ENCODE results near the gene PLEKHA8.

GRCh38 chr7:29987083-29987482 lies 41.1 kb upstream of the PLEKHA8 start:
- TF ChIP-seq, protein P1, sequence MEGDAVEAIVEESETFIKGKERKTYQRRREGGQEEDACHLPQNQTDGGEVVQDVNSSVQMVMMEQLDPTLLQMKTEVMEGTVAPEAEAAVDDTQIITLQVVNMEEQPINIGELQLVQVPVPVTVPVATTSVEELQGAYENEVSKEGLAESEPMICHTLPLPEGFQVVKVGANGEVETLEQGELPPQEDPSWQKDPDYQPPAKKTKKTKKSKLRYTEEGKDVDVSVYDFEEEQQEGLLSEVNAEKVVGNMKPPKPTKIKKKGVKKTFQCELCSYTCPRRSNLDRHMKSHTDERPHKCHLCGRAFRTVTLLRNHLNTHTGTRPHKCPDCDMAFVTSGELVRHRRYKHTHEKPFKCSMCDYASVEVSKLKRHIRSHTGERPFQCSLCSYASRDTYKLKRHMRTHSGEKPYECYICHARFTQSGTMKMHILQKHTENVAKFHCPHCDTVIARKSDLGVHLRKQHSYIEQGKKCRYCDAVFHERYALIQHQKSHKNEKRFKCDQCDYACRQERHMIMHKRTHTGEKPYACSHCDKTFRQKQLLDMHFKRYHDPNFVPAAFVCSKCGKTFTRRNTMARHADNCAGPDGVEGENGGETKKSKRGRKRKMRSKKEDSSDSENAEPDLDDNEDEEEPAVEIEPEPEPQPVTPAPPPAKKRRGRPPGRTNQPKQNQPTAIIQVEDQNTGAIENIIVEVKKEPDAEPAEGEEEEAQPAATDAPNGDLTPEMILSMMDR (IDR thresholded peaks at IDR 0.05) = no peak
- no peak for TF ChIP-seq POLR2AphosphoS5 (IDR thresholded peaks at IDR 0.05)
